Measurements from ENCODE around the gene CLEC1A. TPM values are rescaled to one million over a fixed set of nuclear protein-coding genes. Genes with fewer than 3 reads are reported as not detected.

The CLEC1A gene
- total and polyA plus RNA-seq, 11 donors: 1.2 to 7.3 (median 2.5) TPM

DNA sequence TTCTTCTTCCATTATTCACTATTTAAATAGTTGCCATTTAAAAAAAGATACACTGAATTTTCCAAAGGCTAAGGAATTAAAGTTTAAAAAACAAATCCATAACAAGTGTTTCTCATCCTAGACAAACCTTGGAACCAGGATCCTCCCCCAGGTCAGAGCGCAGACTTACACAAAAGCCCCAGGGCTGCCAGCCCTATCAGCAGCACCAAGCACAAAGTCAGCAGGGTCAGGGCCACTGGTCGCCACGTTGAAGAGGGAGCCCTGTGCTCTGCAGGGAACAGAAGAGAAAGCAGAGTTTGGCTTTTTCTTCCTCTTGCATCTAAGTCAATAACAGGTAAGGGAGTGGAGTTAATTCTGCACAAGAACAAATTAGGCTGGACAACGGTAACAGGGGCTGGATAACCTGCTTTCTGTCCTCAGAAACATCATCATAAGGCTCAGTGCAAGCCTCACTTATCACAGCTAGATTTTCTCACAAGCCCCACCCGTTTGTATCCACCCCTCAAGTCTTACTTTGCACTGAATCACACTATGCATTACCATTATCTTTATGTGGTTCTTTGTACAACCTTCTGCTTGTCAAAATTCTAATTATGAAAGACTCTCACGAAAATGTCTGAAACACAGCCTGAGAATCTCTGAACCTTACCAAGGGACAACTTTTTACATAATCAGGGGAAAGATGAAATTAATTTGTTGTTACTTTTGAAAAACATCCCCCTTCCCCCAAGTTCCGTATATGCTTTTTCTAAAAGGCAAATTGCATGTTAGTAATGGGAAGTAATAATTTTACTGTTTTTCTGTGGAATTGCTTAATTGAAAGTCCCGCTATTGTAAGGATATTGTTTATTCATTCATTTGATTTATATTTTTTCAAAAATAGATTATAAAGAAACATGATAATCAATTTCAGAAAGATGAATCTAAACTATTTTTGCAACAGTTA, 9.6 kb downstream of the CLEC1A start:
- TF ChIP-seq POLR2A (IDR thresholded peaks at IDR 0.05) (no peak), CTCF (IDR thresholded peaks at IDR 0.05) (no peak)
- intact Hi-C loops (cut with DNase I): no loop called here
- WGBS, 4 donors: 45 to 51% (median 48%) methylated on average over 8 of the region's 8 CpGs
- Histone ChIP-seq H3K4me3 (peak overlapping the region in 2 of 12 donors; percentile 2 to 13), H3K36me3 (peaks cover 0 to 3% (median 0%) of the 10 kb centered on the region in 9 donors), H3K27ac (peak overlapping the region in 3 of 12 donors; percentile 39 to 69 (median 39)), H3K9me3 (peaks cover 0 to 7% (median 3%) of the 10 kb centered on the region in 12 donors), H3K27me3 (no peaks in the 10 kb centered on the region), H3K4me1 (peaks cover 0 to 54% (median 5%) of the 10 kb centered on the region in 12 donors)
- no peak for DNase-seq
- no peak for ATAC-seq

DNA sequence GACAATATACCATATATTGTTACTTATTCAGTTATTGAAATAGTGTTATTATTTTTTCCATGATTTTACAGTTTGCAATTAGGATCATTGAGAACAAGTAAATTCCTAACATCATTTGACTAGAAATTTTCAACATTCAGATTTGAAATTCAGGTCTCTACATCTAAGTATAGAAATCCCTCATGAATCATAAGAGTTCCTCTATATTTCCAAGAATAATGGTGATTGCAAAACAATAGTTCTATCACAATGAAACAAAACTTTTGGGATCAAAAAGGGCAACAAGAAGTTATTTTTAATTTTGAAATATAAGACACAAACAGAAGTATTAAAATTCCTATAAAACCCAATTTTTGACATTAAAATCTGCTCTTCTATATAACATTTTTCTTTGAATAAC, 10.8 kb downstream of the CLEC1A start:
- peaks cover 0 to 42% (median 1%) of the 10 kb centered on the region in 12 donors for H3K4me1 ChIP-seq
- peaks cover 0 to 16% (median 9%) of the 10 kb centered on the region in 12 donors for H3K9me3 ChIP-seq
- peak overlapping the region in 1 of 12 donors; percentile 69 for H3K27ac ChIP-seq
- ATAC-seq (no peak), DNase-seq (no peak)
- H3K4me3 ChIP-seq: no peak overlapping the region
- TF ChIP-seq POLR2A (IDR thresholded peaks at IDR 0.05): no peak
- no peak for TF ChIP-seq CTCF (IDR thresholded peaks at IDR 0.05)
- H3K27me3 ChIP-seq: no peaks in the 10 kb centered on the region
- intact Hi-C loops (cut with DNase I): no loop called here
- peaks cover 0 to 5% (median 0%) of the 10 kb centered on the region in 9 donors for H3K36me3 ChIP-seq

DNA sequence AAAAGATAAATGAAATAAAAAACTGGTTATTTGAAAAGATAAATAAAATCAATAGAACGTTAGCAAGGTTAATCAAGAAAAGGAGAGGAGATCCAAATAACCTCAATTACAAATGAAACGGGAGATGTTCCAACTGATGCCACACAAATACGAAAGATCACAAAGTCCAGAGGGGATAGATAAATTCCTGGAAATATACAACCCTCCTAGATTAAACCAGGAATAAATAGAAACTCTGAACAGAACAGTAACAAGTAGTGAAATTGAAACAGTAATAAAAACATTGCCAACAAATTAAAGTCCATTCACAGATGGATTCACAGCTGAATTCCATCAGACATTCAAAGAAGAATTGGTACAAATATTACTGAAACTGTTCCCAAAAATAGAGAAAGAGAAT, 12.4 kb downstream of the CLEC1A start:
- no peak for DNase-seq
- Histone ChIP-seq H3K4me3 (no peak overlapping the region), H3K27me3 (no peaks in the 10 kb centered on the region), H3K27ac (no peak overlapping the region), H3K4me1 (peaks cover 0 to 39% (median 0%) of the 10 kb centered on the region in 12 donors), H3K9me3 (peaks cover 0 to 16% (median 9%) of the 10 kb centered on the region in 12 donors), H3K36me3 (peaks cover 0 to 5% (median 0%) of the 10 kb centered on the region in 9 donors)
- no peak for ATAC-seq
- TF ChIP-seq CTCF (IDR thresholded peaks at IDR 0.05): no peak
- no peak for TF ChIP-seq POLR2A (IDR thresholded peaks at IDR 0.05)
- WGBS, 4 donors: 83 to 93% (median 85%) methylated on average over 3 of the region's 3 CpGs
- intact Hi-C loops (cut with DNase I): no loop called here

- WGBS, 4 donors: 80 to 94% (median 90%) methylated on average over 6 of the region's 6 CpGs
- H3K4me3 ChIP-seq: no peak overlapping the region
- H3K4me1 ChIP-seq: peaks cover 0 to 25% (median 0%) of the 10 kb centered on the region in 12 donors
- TF ChIP-seq CTCF (IDR thresholded peaks at IDR 0.05): no peak
- TF ChIP-seq POLR2A (IDR thresholded peaks at IDR 0.05): no peak
- H3K27me3 ChIP-seq: no peaks in the 10 kb centered on the region
- peaks cover 0 to 15% (median 0%) of the 10 kb centered on the region in 9 donors for H3K36me3 ChIP-seq
- no peak overlapping the region for H3K27ac ChIP-seq
- intact Hi-C loops (cut with DNase I): no loop called here
- H3K9me3 ChIP-seq: peaks cover 0 to 16% (median 9%) of the 10 kb centered on the region in 12 donors
- DNase-seq (no peak), ATAC-seq (no peak)
Measured at GRCh38 chr12:10084733-10085132, 14.1 kb downstream of the CLEC1A start.
